Lower leg skin (tissue), 3 donors: ENCODE measurements around the gene DDX46.

ENCODE experiments used
- POLR2A ChIP-seq, 2 donors: fragments of 450-650 bp; IDR thresholded peaks; one replicate each; pipeline ENCODE4 v1.6.1; 2016 to 2017; ENCODE audit warnings: antibody characterized with exemption in 2 of 2, mild to moderate bottlenecking in 1 of 2, moderate library complexity in 1 of 2
- TF ChIP-seq, protein P1 (sequence below), 3 donors: fragments of 450-650 bp; IDR thresholded peaks; one replicate each; pipeline ENCODE4 v1.5.1; 2016; ENCODE audit warnings: antibody characterized with exemption in 3 of 3, mild to moderate bottlenecking in 3 of 3, moderate library complexity in 2 of 3

DNA sequence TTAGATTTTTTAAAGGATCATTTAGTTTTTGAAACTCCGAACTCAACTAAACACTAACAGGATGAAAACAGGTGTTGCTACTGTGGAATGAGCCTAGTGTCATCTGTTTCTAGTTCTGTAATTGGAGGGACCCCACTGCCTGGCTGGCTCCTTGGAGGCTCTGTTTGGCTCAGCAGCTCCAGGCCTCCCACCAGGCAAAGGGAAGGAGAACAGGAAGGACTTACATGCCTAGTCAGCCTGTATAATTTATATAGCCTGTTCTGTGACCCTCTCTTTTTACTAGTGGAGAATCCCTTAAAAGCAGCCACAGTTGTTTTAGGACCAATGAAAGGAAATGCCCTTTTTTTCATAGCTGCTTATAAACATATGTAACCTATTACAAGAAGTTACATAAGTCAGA, 66.1 kb downstream of the DDX46 start:
- TF ChIP-seq, protein P1, sequence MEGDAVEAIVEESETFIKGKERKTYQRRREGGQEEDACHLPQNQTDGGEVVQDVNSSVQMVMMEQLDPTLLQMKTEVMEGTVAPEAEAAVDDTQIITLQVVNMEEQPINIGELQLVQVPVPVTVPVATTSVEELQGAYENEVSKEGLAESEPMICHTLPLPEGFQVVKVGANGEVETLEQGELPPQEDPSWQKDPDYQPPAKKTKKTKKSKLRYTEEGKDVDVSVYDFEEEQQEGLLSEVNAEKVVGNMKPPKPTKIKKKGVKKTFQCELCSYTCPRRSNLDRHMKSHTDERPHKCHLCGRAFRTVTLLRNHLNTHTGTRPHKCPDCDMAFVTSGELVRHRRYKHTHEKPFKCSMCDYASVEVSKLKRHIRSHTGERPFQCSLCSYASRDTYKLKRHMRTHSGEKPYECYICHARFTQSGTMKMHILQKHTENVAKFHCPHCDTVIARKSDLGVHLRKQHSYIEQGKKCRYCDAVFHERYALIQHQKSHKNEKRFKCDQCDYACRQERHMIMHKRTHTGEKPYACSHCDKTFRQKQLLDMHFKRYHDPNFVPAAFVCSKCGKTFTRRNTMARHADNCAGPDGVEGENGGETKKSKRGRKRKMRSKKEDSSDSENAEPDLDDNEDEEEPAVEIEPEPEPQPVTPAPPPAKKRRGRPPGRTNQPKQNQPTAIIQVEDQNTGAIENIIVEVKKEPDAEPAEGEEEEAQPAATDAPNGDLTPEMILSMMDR (IDR thresholded peaks at IDR 0.05): no peak
- no peak for TF ChIP-seq POLR2A (IDR thresholded peaks at IDR 0.05)
